ENCODE results near the gene GRID2IP. TPM values are rescaled to one million over a fixed set of nuclear protein-coding genes. Genes with fewer than 3 reads are reported as not detected.

GRID2IP gene
- total RNA-seq, 1 donor from 2014 or later: not detected

GRCh38 chr7:6520163-6520981 lies 30.9 kb downstream of the GRID2IP start:
- no peaks in the 10 kb centered on the region for H3K79me2 ChIP-seq (ENCODE audit: low read depth)
- no peak overlapping the region for H3K27ac Mint-ChIP-seq
- peaks cover 8% of the 10 kb centered on the region for H3K27me3 ChIP-seq
- TF ChIP-seq EZH2phosphoT487 (IDR thresholded peaks at IDR 0.05): no peak
- TF ChIP-seq CTCF (IDR thresholded peaks at IDR 0.05): no peak
- no peak for TF ChIP-seq EZH2 (IDR thresholded peaks at IDR 0.05)
- H3K27ac ChIP-seq: no peak overlapping the region
- H4K20me1 ChIP-seq (ENCODE audit: low read depth): no peaks in the 10 kb centered on the region
- H2AFZ ChIP-seq (replicated peaks): no peak overlapping the region
- no peaks in the 10 kb centered on the region for H3F3A ChIP-seq (ENCODE audit: low read depth)
- H3K4me3 ChIP-seq: no peak overlapping the region
- peaks cover 5% of the 10 kb centered on the region for H3K4me1 Mint-ChIP-seq
- no peak overlapping the region for H3K4me3 Mint-ChIP-seq
- H3K9me3 ChIP-seq (ENCODE audit: low read depth): no peaks in the 10 kb centered on the region
- DNase-seq (ENCODE audit: low spot score): no peak
- H3K36me3 ChIP-seq: no peaks in the 10 kb centered on the region
- no peaks in the 10 kb centered on the region for H3K36me3 Mint-ChIP-seq
- peaks cover 4% of the 10 kb centered on the region for H3K9me3 Mint-ChIP-seq
- H3K27me3 Mint-ChIP-seq (ENCODE audit: insufficient read depth, low read depth): peaks cover 9% of the 10 kb centered on the region
- no peaks in the 10 kb centered on the region for H3K4me1 ChIP-seq
- no peak overlapping the region for H3K9ac ChIP-seq
- no peak overlapping the region for H3K4me2 ChIP-seq

DNA sequence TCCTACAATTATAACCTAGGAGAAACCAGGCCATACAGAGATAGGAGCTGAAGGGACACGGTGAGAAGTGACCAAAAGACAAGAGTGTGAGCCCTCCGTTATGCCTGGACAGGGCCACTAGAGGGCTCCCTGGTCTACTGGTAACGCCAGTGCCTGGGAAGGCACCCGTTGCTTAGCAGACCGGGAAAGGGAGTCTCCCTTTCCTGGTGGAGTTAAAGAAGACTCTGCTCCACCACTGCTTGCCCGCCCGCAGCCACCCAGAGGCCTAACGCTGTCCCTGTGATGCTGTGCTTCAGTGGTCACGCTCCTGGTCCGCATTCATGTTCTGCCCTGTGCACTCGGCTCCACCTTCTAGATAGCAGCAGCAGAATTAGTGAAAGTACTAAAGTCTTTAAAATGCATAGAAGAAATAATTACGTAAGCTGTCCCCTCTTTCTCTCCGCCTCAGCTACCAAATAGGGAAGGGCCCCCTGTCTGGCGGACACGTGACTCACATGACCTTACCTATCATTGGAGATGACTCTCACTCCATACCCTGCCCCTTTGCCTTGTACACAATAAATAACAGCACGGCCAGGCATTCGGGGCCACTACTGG lies 34.8 kb downstream of the GRID2IP start:
- no peaks in the 10 kb centered on the region for H3K36me3 ChIP-seq
- DNase-seq (ENCODE audit: low spot score): peak; percentile 93
- no peaks in the 10 kb centered on the region for H4K20me1 ChIP-seq (ENCODE audit: low read depth)
- H3K4me1 ChIP-seq: no peaks in the 10 kb centered on the region
- TF ChIP-seq EZH2phosphoT487 (IDR thresholded peaks at IDR 0.05) (no peak), CTCF (IDR thresholded peaks at IDR 0.05) (peak; percentile 76), EZH2 (IDR thresholded peaks at IDR 0.05) (no peak)
- H3F3A ChIP-seq (ENCODE audit: low read depth): no peaks in the 10 kb centered on the region
- peak overlapping the region; percentile 30 for H3K4me3 Mint-ChIP-seq
- H3K9me3 ChIP-seq (ENCODE audit: low read depth): no peaks in the 10 kb centered on the region
- peaks cover 2% of the 10 kb centered on the region for H3K9me3 Mint-ChIP-seq
- no peaks in the 10 kb centered on the region for H3K27me3 ChIP-seq
- peak overlapping the region; percentile 32 for H3K4me2 ChIP-seq
- H3K4me1 Mint-ChIP-seq: peaks cover 5% of the 10 kb centered on the region
- H3K27me3 Mint-ChIP-seq (ENCODE audit: insufficient read depth, low read depth): peaks cover 2% of the 10 kb centered on the region
- H3K4me3 ChIP-seq: no peak overlapping the region
- H3K27ac ChIP-seq: no peak overlapping the region
- no peak overlapping the region for H3K27ac Mint-ChIP-seq
- H3K9ac ChIP-seq: no peak overlapping the region
- no peaks in the 10 kb centered on the region for H3K36me3 Mint-ChIP-seq
- H2AFZ ChIP-seq (replicated peaks): peak overlapping the region; percentile 31
- H3K79me2 ChIP-seq (ENCODE audit: low read depth): no peaks in the 10 kb centered on the region

DNA sequence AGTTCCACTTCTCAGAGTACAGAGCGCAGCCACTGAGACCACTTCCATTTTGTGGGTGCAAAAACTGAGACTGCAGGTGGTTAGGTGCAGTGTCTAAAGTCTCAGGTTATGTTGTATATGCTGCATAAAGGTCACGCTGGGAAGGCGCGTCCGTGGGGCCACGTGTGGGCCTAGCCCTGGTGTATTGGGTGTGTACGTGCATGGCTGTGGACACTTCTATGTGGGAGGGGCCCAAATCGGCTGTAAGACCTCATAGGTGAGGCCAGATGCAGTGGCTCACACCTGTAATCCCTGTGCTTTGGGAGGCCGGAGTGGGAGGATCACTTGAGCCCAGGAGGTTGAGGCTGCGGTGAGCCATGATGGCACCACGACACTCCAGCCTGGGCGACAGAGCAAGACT lies 37.7 kb downstream of the GRID2IP start:
- H3K36me3 Mint-ChIP-seq: no peaks in the 10 kb centered on the region
- Histone ChIP-seq H3K4me1 (no peaks in the 10 kb centered on the region), H3F3A (ENCODE audit: low read depth) (no peaks in the 10 kb centered on the region), H3K36me3 (no peaks in the 10 kb centered on the region), H3K27me3 (no peaks in the 10 kb centered on the region), H3K79me2 (ENCODE audit: low read depth) (no peaks in the 10 kb centered on the region), H3K9me3 (ENCODE audit: low read depth) (no peaks in the 10 kb centered on the region), H3K4me2 (no peak overlapping the region), H3K9ac (no peak overlapping the region), H3K27ac (no peak overlapping the region), H3K4me3 (no peak overlapping the region), H4K20me1 (ENCODE audit: low read depth) (no peaks in the 10 kb centered on the region), H2AFZ (replicated peaks) (no peak overlapping the region)
- no peaks in the 10 kb centered on the region for H3K9me3 Mint-ChIP-seq
- peaks cover 2% of the 10 kb centered on the region for H3K27me3 Mint-ChIP-seq (ENCODE audit: insufficient read depth, low read depth)
- no peak overlapping the region for H3K27ac Mint-ChIP-seq
- no peak overlapping the region for H3K4me3 Mint-ChIP-seq
- no peak for DNase-seq (ENCODE audit: low spot score)
- peaks cover 5% of the 10 kb centered on the region for H3K4me1 Mint-ChIP-seq
- TF ChIP-seq EZH2phosphoT487 (IDR thresholded peaks at IDR 0.05) (no peak), CTCF (IDR thresholded peaks at IDR 0.05) (no peak), EZH2 (IDR thresholded peaks at IDR 0.05) (no peak)
